Colonic mucosa (tissue), 4 donors: ENCODE data around the gene MCAM. TPM values are rescaled to one million over a fixed set of nuclear protein-coding genes. Genes with fewer than 3 reads are reported as not detected.

Experiments used
- DNase-seq: peaks from one replicate; pipeline ENCODE4 v3.0.0-alpha.2; 2020
- H3K27ac ChIP-seq: fragments of 200-600 bp; one replicate; pipeline ENCODE4 v1.8.0; 2021
- H3K27me3 ChIP-seq: fragments of 200-600 bp; one replicate; pipeline ENCODE4 v1.8.0; 2021
- H3K36me3 ChIP-seq: fragments of 200-600 bp; one replicate; pipeline ENCODE4 v1.8.0; 2021
- H3K4me1 ChIP-seq: fragments of 200-600 bp; one replicate; pipeline ENCODE4 v1.8.0; 2021; ENCODE audit warnings: mild to moderate bottlenecking
- H3K4me3 ChIP-seq: fragments of 200-600 bp; one replicate; pipeline ENCODE4 v1.8.0; 2021
- H3K9ac ChIP-seq, 2 donors: one replicate each; pipeline ENCODE4 v1.7.0; 2013; ENCODE audit warnings: control low read depth in 2 of 2, low read depth in 2 of 2, low read length in 2 of 2
- H3K9me3 ChIP-seq: fragments of 200-600 bp; one replicate; pipeline ENCODE4 v1.8.0; 2021
- CTCF ChIP-seq: fragments of 200-600 bp; IDR thresholded peaks from one replicate; pipeline ENCODE4 v1.8.0; 2022; ENCODE audit warnings: antibody characterized with exemption, mild to moderate bottlenecking
- intact Hi-C: fragments of 100-400 bp; cut with DNase I; formaldehyde crosslinking; loops from one replicate; pipeline ENCODE4 v1.14.1; 2022
- microRNA-seq: library from miRNA; unstranded; fragments of <30 nt; microRNA quantifications from one replicate; pipeline ENCODE4, GENCODE V29; 2019
- total RNA-seq, 2 donors: library from RNA; stranded (reverse); fragmentation: NEBNext Ultra II Directional in 1 of 2; extraction: Animal tissue kit (Norgen Biotek cat#: 25700) in 1 of 2; gene quantifications; one replicate each; pipeline ENCODE4 v1.2.1, GENCODE V29; 2021
- donor health status: healthy.
- donor health status: DM: no; HTN: no; CAD: no.
- donor health status: DM: no; HTN: no; CAD: no.

Gene MCAM
- total RNA-seq, 2 donors from 2014 or later, result 5.4 to 36.9 TPM

- H3K27me3 ChIP-seq, result no peaks in the 10 kb centered on the region
- no peak overlapping the region for H3K4me3 ChIP-seq
- H3K9me3 ChIP-seq, result no peaks in the 10 kb centered on the region
- no peaks in the 10 kb centered on the region for H3K4me1 ChIP-seq
- TF ChIP-seq CTCF, result no peak
- no peak for DNase-seq
- intact Hi-C loops, result loop anchor here (5.0 kb wide), 1 partner anchor 42 kb away; no protein-coding TSS in a partner anchor
- no peaks in the 10 kb centered on the region for H3K36me3 ChIP-seq
- H3K27ac ChIP-seq, result no peak overlapping the region
- no peak overlapping the region for H3K9ac ChIP-seq
These were observed 57.9 kb downstream of the MCAM start for GRCh38 chr11:119258983-119259382.

Small RNA genes lying within 50 kb of the gene (microRNA-seq; reads per million reads assigned to microRNA genes)
- gene MIR6756, result not detected

Other genes starting within 250 kb of the MCAM start
- 10 to 100 TPM; 23.0 to 24.1 TPM for gene VPS11, start 249.3 kb downstream of the MCAM start, total RNA-seq
- gene HMBS, start 232.2 kb downstream of the MCAM start, total RNA-seq, result 10 to 100 TPM; 18.7 to 50.5 TPM
- gene DPAGT1, start 215.3 kb downstream of the MCAM start, total RNA-seq, result 100 to 1,000 TPM in 1 of 2 donors, 10 to 100 TPM in 1; 39.4 to 104 TPM
- gene C2CD2L, start 209.8 kb downstream of the MCAM start, total RNA-seq, result 10 to 100 TPM; 20.6 to 27.9 TPM
- 10 to 100 TPM; 31.9 to 33.3 TPM for gene HINFP, start 195.6 kb downstream of the MCAM start, total RNA-seq
- gene ABCG4, start 168.1 kb downstream of the MCAM start, total RNA-seq, result under 1 TPM; 0.05 to 0.22 TPM
- gene NLRX1, start 148.4 kb downstream of the MCAM start, total RNA-seq, result 10 to 100 TPM; 16.5 to 17.1 TPM
- 10 to 100 TPM; 52.3 to 72.7 TPM for gene NHERF4, start 131.7 kb downstream of the MCAM start, total RNA-seq
- gene CBL, start 110.8 kb downstream of the MCAM start, total RNA-seq, result 10 to 100 TPM; 10.8 to 16.4 TPM
- gene RNF26, start 17.4 kb upstream of the MCAM start, total RNA-seq, result 10 to 100 TPM; 22.9 to 46.6 TPM
- 1 to 10 TPM; 5.3 to 8.7 TPM for gene C1QTNF5, start 23.8 kb upstream of the MCAM start, total RNA-seq
- not detected for gene MFRP, start 29.6 kb upstream of the MCAM start, total RNA-seq
- 10 to 100 TPM in 1 of 2 donors, 1 to 10 TPM in 1; 7.9 to 11.6 TPM for gene USP2, start 64.6 kb upstream of the MCAM start, total RNA-seq
- gene THY1, start 106.0 kb upstream of the MCAM start, total RNA-seq, result 1 to 10 TPM; 6.6 to 6.9 TPM